GM18909 (cell line): ENCODE data around the gene C5AR1.
"Not testable (repeated sequence)": the region's sequence is repeated elsewhere in the genome, so short reads cannot be mapped to it uniquely, and the experiment has no call there.

Experiments
- ATAC-seq: cut with Tn5 transposase; IDR thresholded peaks from one replicate; pipeline ENCODE4 v1.9.1; 2021; ENCODE audit warnings: mild to moderate bottlenecking; ENCODE audit not compliant: unreplicated experiment, poor library complexity

The C5AR1 gene

GRCh38 chr19:47283405-47284059 is 26.1 kb upstream of the C5AR1 start:
- no peak for ATAC-seq

GRCh38 chr19:47284324-47284899 is 25.2 kb upstream of the C5AR1 start:
- no peak for ATAC-seq

GRCh38 chr19:47296036-47296435 is 13.6 kb upstream of the C5AR1 start:
- ATAC-seq: no peak

DNA sequence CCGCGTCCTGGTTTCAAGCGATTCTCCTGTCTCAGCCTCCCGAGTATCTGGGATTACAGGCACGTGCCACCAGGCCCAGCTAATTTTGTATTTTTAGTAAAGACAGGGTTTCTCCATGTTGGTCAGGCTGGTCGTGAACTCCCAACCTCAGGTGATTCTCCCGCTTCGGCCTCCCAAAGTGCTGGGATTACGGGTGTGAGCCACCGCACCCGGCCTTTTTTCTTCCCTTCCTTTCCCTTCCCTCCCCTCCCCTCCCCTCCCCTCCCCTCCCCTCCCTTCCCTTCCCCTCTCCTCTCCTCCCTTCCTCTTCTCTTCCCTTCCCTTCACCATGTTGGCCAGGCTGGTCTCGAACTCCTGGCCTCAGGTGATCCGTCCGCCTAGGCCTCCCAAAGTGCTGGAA is 8.8 kb upstream of the C5AR1 start:
- ATAC-seq: not testable (repeated sequence)

- no peak for ATAC-seq
Measured at GRCh38 chr19:47302249-47302648, 7.4 kb upstream of the C5AR1 start.

GRCh38 chr19:47303966-47304365 is 5.7 kb upstream of the C5AR1 start:
- no peak for ATAC-seq

GRCh38 chr19:47305309-47305751 is 4.3 kb upstream of the C5AR1 start:
- ATAC-seq: no peak

DNA sequence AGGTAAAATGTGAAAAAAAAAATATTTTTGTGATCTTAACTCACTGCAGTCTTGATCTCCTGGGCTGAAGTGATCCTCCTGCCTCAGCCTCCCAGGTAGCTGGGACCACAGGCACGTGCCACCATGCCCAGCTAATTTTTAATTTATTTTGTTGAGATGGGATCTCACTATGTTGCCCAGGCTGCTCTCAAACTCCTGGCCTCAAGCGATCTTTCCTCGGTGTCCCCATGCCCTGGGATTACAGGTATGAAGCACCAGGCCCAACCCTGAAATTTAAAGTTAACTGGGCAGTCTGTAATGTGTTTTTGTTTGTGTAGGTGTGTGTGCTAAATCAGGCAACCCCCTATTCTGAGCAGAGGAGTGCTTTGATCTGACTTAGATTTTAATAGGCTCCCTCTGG is 3.4 kb upstream of the C5AR1 start:
- no peak for ATAC-seq

DNA sequence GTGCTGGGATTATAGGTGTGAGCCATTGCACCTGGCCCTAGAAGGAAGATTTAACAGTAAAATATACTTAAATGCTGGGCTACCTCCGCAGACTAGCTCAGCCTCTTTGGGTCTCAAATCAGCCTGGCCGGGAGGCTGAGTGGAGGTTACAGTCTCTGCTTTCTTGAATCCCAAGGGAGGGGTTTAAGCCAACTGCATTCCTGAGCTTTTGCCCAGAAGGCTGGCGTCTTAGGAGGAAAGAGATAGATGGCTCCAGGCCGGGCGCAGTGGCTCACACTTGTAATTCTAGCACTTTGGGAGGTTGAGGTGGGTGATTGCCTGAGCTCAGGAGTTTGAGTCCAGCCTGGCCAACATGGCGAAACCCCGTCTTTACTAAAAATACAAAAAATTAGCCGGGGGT is 623 bp upstream of the C5AR1 start:
- ATAC-seq: no peak

- ATAC-seq: no peak
Measured at GRCh38 chr19:47310323-47310722, 662 bp downstream of the C5AR1 start.

DNA sequence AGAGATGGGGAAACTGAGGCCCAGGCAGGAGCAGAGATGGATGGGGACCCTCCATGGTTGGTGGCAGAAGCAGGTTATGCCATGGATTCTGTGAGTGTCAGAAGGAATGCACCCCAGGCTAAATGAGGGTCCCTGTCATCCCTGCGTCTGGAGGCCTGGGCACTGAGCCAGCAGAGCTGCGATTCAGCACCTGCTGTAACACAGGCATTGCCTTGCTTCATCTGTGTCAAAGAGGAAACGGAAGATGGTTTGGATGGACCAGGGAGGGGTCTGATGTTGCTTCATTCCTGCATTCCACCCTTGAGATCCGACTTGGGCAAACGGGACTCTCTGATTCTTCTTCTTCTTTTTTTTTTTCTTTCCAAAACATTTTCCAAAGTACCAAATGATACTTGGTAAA is 1.2 kb downstream of the C5AR1 start:
- no peak for ATAC-seq

DNA sequence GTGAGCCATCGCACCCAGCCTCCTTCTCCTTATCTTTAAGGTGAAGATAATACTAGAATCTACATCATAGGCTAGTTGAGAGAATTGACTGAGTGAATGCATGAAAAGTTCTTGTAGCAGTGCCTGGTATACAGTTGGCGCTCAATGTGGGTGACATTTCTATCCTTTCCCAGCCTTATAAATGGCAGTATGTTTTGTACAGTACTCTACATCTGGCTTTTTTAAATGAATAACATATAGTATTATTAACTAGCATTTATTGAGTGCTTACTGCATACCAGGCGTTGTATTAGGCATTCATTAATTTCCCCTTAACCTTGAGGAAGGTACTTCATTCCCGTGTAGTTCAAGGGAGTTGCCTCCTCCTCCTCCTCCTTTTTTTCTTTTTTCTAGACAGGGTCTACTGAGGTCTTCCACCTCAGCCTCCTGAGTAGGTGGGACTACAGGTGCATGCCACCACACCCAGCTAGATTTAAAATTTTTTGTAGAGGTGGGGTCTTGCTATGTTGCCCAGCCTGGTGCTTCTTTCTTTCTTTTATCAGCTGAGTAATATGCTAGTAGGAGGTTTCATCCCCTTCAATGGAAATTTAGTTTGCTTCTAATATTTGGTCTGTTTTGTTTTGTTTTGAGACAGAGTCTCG is 2.8 kb downstream of the C5AR1 start:
- ATAC-seq: no peak

GRCh38 chr19:47313754-47314295 is 4.2 kb downstream of the C5AR1 start:
- ATAC-seq: no peak

DNA sequence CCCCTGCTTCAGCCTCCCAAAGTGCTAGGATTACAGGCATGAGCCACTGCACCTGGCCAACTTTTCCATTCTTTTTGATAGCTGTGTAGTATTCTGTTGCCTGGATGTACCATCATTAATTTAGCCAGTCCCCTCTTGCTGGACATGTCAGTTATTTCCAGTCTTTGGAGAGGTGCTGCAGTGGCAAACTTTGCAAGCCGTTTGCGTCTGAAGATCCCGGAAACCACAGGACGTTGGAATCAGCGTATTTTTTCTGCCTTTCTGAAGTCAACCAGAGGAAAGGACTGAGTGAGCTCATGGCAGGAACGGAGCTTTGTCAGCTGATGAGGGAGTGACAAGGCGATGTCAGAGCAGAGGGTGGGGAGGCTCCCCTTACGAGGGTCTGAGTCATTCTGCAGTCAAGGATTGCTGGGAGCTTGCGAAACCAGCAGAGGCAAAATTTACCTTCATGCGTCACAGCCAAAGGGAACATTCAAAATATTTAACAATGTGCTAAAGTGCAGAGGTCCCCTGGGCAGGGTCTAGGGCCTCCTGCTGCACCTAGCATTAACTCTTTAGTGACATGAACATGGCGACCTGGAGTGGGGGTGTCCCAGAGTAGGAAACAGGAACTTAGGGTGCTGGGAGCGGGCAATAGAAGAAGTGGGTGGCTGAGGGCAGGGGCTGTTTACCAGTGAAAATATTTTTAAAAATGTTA is 5.6 kb downstream of the C5AR1 start:
- ATAC-seq: no peak

DNA sequence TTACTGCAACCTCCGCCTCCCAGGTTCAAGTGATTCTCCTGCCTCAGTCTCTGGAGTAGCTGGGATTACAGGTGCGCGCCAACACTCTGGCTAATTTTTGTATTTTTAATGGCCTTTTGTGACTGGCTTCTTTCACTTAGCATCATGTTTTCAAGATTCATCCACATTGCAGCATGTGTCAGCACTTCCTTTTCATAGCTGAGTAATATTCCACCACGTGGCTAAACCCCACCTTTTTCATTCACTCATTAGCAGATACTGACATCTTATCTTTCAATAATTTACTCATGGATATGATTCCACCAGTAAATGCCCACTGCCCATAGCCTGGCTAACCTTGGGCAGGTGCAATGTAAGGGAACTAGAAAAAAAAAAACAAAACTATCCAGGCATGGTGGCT is 6.9 kb downstream of the C5AR1 start:
- ATAC-seq: no peak

- ATAC-seq: no peak
Measured at GRCh38 chr19:47319923-47320871, 10.5 kb downstream of the C5AR1 start.

DNA sequence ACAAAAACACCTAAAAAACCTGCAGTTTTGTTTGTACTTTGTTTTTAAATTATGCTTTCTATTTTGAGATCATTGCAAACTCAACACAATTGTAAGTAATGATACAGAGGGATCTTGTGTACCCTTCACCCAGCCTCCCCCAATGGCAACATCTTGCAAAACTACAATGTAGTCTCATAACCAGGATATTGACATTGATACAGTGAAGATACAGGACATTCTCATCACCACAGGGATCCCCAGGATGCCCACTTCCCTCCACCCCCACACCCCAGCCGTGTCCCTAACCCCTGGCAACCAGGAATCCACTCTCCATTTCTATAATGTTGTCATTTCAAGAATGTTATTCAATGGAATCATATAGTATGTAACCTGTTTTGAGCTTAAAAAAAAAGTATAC is 12.0 kb downstream of the C5AR1 start:
- no peak for ATAC-seq

DNA sequence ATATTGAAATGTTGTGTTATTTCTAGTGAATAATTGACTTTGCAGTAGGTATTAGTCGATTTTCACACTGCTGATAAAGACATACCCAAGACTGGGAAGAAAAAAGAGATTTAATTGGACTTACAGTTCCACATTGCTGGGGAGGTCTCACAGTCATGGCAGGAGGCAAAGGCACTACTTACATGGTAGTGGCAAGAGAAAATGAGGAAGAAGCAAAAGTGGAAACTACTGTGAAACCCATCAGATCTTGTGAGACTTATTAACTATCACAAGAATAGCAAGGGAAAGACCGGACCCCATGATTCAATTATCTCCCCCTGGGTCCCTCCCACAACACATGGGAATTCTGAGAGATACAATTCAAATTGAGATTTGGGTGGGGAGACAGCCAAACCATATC is 12.4 kb downstream of the C5AR1 start:
- ATAC-seq: no peak

GRCh38 chr19:47323409-47323808 is 13.7 kb downstream of the C5AR1 start:
- ATAC-seq: no peak

- ATAC-seq: no peak
Measured at GRCh38 chr19:47323872-47324271, 14.2 kb downstream of the C5AR1 start.
